Stimulated activated CD4-positive, alpha-beta T cell treated with anti-CD3 and anti-CD28 coated beads, TNF-alpha, amount 100 ng/mL, for 1 hour (primary cell): ENCODE data around the gene TH.

Source experiments
- DNase-seq, 3 donors: peaks; one replicate each; pipeline ENCODE4 v3.0.0-alpha.2; 2020; ENCODE audit warnings: low read depth in 3 of 3, low spot score in 1 of 3

Gene TH

GRCh38 chr11:2171591-2172003, at the start of gene TH:
Gene TH (minus strand): TSS chr11:2171815. CDS start chr11:2171786, 29 bp downstream.
- no peak for DNase-seq

DNA sequence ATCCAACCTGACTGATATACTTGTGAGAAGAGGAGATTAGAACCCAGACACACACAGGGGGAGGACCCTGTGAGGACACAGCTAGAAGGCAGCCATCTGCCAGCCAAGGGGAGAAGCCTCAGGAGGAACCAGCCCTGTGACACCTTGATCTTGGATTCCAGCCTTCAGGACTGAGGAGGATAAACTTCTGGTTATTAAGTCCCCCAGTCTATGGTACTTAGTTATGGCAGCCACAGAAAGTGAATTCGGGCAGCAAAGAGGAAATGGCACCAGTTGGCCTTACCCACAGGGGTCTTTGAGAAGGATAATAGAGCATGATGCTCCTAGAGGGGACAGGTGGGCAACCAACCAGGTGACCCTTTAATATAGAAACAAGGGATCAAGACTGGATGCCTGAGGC, 49.4 kb upstream of the TH start:
- DNase-seq: no peak

DNA sequence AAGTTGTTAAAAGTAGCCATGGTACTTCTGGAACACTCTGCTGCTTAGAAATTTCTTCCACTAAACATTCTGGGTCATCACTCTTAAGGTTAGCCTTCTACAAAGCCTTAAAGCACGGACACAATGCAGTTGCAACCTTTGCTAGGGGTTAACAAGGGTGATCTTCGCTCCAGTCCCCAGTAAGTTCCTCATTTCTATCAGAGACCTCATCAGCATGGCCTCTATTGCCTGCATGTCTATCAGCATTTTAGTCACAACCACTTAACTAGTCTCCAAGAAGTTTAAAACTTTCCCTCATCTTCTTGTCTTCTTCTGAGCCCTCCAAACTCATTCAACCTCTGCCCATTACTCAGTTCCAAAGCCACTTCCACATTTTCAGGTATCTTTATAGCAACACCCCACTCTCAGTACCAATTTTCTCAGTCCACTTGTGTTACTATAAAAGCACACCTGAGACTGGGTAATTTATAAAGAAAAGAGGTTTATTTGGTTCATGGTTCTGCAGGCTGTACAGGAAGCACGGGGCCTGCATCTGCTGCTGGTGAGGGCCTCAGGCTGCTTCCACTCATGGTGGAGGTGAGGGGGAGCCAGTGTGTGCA, 48.7 kb upstream of the TH start:
- no peak for DNase-seq

DNA sequence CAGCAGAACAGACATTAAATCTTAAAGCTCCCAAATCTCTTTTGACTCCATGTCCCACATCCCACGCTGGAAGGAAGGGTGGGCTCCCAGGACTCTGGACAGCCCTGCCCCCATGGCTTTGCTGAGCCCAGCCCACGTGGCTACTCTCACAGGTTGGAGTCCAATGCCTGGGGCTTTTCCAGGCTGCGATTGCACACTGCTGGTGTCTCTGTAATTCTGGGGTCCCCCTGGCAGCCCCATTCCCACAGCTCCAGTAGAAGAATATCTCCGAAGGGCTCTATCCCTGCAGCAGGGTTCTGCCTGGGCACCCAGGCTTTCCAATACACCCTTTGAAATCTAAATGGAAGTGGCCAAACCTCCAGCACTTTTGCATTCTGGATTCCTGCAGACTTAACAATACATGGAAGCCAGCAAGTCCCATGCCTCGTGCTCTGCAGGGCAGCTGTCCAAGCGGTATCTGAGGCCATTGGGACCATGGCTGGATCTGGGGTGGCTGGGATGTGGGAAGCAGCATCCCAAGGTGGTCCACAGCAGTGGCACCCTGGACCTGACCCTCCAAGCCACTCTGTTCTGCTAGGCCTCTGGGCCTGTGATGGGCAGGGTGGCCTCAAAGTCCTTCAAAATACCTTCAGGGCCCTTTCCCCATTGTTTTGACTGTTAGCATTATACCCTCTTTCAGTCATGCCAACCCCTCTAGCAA, 47.9 kb upstream of the TH start:
- no peak for DNase-seq

GRCh38 chr11:2218031-2218633, 46.5 kb upstream of the TH start:
- no peak for DNase-seq

GRCh38 chr11:2217211-2218030, 45.8 kb upstream of the TH start:
- DNase-seq: no peak

- DNase-seq: no peak
Observed at GRCh38 chr11:2216400-2217064, 44.9 kb upstream of the TH start.

DNA sequence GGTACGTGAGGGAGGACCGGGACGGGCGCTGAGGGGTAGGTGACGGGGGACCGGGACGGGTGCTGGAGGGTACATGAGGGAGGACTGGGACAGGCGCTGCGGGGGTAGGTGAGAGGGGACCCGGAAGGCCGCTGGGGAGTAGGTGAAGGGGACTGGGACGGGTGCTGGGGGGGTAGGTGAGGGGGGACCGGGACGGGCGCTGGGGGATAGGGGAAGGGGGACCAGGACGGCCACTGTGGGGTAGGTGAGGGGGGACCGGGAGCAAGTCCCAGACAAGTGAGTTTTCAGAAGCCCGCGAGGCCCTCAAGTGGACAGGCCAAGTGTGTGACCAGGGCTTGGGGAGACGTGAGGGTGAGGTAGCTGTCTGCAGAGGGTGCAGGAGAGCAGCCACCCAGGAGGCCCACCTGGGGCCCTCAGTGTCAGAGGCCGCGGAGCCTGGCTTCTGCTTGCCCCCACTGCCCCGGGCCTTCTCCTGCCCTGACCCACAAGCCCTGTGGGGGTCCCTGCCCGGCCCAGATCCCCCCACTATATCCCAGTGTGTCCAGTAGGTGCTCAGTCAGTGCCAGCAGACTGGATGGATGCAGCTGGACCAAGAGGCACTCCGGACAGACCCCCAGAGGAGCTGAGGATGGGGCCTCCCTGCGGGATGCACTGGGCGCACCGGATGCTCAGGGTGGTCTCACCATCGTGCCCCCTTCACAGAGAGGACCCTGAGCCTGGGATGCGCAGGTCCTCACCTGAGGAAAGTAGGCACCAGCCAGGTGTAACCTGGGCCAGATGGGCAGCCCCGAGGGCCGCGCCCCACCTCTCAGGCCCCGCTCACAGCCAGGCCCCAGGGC, 44.2 kb upstream of the TH start:
- DNase-seq: no peak

- DNase-seq: no peak
Observed at GRCh38 chr11:2215230-2215560, 43.6 kb upstream of the TH start.

DNA sequence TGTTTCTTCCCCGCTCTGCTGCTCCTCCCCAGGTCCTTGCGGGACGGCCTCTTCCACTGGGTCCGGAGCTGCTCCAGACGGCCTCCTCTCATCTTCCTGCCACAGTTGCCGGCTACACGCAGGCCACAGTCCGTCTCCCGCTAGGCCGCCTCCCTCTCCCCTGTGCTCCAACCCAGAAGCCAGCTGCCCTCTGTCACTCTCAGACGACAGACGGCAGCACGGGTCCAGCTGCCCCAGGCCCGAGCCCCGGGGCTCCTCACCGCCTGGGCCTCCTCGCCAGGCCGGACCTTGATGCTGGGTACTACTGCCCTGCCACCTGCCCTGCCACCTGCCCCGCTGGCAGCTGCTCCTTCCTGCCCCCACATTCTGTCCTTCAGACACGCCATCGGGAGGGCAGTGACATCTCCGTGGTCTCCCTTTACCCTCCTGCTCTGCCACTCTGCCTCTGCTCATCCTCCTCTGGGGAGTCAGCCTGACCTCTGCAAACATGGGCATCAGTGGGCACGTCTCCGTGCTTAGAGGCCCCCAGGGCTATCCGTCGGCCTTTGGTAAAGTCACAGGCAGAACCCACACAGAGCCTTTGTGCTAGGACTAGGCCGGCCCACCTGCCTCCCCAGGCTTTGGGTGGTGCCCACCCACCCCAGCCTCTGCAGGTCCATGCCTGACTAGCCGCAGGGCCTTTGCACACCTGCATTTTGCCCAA, 43.1 kb upstream of the TH start:
- no peak for DNase-seq

DNA sequence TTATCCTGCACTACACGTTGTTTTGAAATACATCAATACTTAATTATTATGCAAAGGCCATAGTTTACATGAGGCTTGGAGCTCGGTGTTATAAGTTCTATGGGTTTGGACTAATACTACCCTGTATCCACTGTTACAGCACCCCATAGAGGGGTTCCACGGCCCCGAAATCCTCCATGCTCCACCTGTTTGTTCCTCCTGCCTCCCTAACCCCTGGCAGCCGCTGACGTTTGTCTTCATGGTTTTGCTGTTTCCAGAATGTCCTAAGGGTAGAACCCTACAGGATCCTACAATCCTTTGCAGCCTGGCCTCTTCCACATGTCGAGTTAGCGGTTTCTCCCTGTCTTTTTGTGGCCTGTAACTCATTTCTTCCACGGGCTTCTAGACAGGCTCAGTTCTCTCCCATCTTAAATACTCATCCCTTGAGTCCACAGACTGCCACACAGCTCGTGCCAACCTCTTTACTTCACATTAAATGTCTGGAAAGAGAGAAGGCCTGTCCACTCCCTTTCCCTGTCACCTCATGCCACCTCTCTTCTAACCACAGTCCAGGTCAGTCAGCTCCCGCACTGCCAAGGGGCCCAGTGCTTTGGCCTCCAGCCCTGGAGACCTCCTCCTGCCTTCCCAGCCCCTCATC, 42.4 kb upstream of the TH start:
- no peak for DNase-seq

DNA sequence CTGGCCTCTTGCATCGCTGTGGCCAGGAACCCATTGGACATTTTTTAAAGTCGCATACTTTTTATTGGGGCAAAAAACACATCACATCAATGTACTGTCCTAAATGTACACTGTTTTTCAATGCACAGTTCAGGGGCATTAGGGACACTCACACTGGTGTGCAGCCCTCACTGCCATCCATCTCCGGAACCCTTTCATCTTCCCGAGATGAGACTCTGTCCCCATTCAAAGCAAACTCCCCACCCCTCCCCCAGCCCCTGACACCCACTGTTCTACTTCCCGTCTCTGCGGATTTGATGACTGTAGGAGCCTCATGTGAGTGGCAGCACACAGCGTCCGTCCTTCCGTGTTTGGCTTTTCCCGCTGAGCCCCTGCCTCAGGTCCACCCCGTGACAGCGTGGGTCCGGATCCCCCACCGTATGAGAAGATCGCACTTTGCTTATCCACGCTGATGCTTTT, 41.8 kb upstream of the TH start:
- no peak for DNase-seq

DNA sequence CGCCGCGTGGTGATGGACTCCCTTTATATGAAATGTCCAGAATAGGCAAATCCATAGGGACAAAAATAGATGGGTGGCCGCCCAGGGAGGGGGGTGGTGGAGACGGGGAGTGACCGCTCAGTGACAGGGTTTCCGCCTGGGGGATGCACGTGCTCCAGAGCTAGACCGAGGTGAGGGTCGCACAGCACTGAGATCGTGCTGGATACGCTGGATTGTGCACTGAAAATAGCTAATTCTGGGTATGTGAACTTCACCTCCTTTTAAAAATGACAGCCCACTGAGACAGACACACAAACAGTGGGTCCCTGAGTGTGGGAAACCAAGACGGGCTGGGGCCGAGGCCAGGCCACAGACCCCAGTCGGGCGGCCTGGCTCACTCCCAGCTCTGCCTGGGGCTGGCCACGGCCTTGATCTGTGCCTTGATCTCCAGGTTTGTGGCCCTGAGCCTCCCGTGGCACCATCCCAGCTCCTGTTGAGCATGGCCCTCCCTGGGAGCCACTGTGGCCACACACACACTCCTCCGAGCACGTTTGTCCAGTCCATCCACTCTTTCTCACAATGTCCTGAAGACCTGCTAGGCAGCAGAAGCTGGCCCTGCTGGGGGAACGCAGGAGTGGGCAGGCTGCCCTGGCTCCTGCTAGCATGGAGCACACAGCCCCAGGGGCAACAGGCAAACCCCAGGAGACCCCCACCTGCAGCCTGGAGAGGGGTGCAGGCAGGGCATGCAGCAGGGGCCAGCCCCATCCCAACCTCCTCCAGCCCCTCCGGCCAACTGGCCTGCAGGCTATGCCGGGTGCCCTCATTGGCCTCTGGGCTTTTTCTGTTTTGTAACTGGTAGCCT, 41.0 kb upstream of the TH start:
- no peak for DNase-seq

- DNase-seq: no peak
Observed at GRCh38 chr11:2211113-2211971, 39.7 kb upstream of the TH start.

- DNase-seq: no peak
Observed at GRCh38 chr11:2210366-2211112, 38.9 kb upstream of the TH start.

DNA sequence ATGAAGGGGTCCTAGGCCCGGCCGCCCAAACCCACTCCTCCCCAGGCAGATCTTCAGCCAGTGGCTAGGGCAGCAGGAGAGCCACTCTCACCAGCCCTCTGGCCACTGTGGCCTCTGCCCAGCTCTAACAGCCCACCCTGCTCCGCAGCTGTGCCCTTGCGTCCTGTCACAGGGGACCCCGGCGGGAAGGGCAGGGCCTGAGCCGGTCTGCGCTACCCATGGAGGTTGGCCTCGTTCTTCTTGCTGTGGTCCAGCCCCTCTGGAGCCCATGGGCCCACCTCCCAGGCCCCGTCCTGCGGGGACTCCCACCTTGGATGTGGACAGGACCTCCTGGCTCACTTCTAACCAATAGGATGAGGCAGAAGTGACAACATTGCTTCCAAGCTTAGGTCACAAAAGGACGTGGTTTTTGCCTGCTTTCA, 38.3 kb upstream of the TH start:
- no peak for DNase-seq

- DNase-seq: no peak
Observed at GRCh38 chr11:2209370-2209801, 37.8 kb upstream of the TH start.
